ENCODE measurements around the gene PLXNB3. TPM values are rescaled to one million over a fixed set of nuclear protein-coding genes. Genes with fewer than 3 reads are reported as not detected.

PLXNB3 gene
- total and polyA plus RNA-seq, 2 experiments from 2014 or later = 0.70 to 4.1 TPM

DNA sequence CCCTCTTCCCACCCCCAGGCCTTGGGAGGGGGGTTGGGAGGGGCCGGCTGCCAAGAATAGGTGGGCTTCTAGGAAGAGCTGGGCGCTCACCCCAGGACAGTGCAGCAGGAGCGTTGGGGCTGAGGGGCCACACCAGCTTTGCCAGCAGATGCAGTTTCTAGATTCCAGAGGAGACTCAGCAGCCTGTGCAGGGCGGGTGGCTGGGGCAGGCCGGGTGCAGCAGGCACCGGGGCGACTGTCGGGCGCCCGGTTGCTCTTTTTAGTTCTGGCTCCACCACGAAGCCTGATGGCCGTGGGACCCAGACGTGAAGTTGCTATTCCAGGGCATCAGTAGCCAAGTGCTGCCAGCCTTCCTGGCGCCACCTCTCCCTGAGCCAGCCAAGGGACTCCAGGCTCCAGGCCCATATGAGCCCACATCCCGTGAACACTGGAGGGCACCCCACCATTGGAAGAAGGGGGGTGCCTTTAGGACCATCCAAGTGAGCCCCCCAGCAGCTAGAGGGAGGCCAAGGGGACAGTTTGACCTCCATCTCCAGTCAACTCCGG lies 36.2 kb downstream of the PLXNB3 start:
- no peak overlapping the region for H3K27ac Mint-ChIP-seq
- peak; percentile 27 for TF ChIP-seq POLR2AphosphoS5 (IDR thresholded peaks at IDR 0.05; ENCODE audit: low read depth)
- TF ChIP-seq, protein P1, sequence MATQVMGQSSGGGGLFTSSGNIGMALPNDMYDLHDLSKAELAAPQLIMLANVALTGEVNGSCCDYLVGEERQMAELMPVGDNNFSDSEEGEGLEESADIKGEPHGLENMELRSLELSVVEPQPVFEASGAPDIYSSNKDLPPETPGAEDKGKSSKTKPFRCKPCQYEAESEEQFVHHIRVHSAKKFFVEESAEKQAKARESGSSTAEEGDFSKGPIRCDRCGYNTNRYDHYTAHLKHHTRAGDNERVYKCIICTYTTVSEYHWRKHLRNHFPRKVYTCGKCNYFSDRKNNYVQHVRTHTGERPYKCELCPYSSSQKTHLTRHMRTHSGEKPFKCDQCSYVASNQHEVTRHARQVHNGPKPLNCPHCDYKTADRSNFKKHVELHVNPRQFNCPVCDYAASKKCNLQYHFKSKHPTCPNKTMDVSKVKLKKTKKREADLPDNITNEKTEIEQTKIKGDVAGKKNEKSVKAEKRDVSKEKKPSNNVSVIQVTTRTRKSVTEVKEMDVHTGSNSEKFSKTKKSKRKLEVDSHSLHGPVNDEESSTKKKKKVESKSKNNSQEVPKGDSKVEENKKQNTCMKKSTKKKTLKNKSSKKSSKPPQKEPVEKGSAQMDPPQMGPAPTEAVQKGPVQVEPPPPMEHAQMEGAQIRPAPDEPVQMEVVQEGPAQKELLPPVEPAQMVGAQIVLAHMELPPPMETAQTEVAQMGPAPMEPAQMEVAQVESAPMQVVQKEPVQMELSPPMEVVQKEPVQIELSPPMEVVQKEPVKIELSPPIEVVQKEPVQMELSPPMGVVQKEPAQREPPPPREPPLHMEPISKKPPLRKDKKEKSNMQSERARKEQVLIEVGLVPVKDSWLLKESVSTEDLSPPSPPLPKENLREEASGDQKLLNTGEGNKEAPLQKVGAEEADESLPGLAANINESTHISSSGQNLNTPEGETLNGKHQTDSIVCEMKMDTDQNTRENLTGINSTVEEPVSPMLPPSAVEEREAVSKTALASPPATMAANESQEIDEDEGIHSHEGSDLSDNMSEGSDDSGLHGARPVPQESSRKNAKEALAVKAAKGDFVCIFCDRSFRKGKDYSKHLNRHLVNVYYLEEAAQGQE (IDR thresholded peaks at IDR 0.05; ENCODE audit: unreplicated experiment) = no peak
- TF ChIP-seq, protein P2, sequence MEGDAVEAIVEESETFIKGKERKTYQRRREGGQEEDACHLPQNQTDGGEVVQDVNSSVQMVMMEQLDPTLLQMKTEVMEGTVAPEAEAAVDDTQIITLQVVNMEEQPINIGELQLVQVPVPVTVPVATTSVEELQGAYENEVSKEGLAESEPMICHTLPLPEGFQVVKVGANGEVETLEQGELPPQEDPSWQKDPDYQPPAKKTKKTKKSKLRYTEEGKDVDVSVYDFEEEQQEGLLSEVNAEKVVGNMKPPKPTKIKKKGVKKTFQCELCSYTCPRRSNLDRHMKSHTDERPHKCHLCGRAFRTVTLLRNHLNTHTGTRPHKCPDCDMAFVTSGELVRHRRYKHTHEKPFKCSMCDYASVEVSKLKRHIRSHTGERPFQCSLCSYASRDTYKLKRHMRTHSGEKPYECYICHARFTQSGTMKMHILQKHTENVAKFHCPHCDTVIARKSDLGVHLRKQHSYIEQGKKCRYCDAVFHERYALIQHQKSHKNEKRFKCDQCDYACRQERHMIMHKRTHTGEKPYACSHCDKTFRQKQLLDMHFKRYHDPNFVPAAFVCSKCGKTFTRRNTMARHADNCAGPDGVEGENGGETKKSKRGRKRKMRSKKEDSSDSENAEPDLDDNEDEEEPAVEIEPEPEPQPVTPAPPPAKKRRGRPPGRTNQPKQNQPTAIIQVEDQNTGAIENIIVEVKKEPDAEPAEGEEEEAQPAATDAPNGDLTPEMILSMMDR (conservative IDR thresholded peaks at IDR 0.05; ENCODE audit: low read depth in 2 of 2) = peak in 1 of 2 experiments; percentile 32; a peak in 2 of 4 replicates
- TF ChIP-seq ETS1 (IDR thresholded peaks at IDR 0.05) = no peak
- no peak for TF ChIP-seq EZH2phosphoT487 (IDR thresholded peaks at IDR 0.05; ENCODE audit: unreplicated experiment)
- no peak for TF ChIP-seq JUNB (IDR thresholded peaks at IDR 0.05; ENCODE audit: unreplicated experiment)
- no peak for TF ChIP-seq CREB1 (CRISPR knock-in tag; IDR thresholded peaks at IDR 0.05; ENCODE audit: low read depth)

GRCh38 chrX:153800746-153801145 lies 36.7 kb downstream of the PLXNB3 start:
- Mint-ChIP-seq H3K36me3 (ENCODE audit: low read depth) (peaks cover 44% of the 10 kb centered on the region), H3K4me1 (peaks cover 13% of the 10 kb centered on the region; the same call in 2 of the 3 replicates), H3K27me3 (ENCODE audit: insufficient read depth, low read depth, poor library complexity) (peaks cover 12% of the 10 kb centered on the region), H3K9me3 (no peaks in the 10 kb centered on the region), H3K27ac (no peak overlapping the region), H3K4me3 (no peak overlapping the region)
- Histone ChIP-seq H3K27ac (ENCODE audit: low read depth) (no peak overlapping the region), H3K9me2 (ENCODE audit: insufficient read depth) (no peaks in the 10 kb centered on the region), H2AFZ (no peak overlapping the region), H4K20me1 (replicated peaks; ENCODE audit: insufficient read depth) (0 out of 2 replicates have a peak, but pooled peaks cover 3% of the 10 kb centered on the region), H3K27me3 (ENCODE audit: insufficient read depth) (no peaks in the 10 kb centered on the region), H3K79me2 (replicated peaks; ENCODE audit: insufficient read depth) (peaks cover 6% of the 10 kb centered on the region), H3K4me3 (no peak overlapping the region), H3K4me1 (ENCODE audit: insufficient read depth) (no peaks in the 10 kb centered on the region), H3K4me2 (no peak overlapping the region), H3K36me3 (ENCODE audit: insufficient read depth) (no peaks in the 10 kb centered on the region), H3F3A (replicated peaks; ENCODE audit: low read depth) (0 out of 2 replicates have a peak, but pooled peaks cover 2% of the 10 kb centered on the region)
- ATAC-seq (peak; percentile 11; the same call in 1 of the 3 replicates), DNase-seq (ENCODE audit: low spot score) (no peak)
- TF ChIP-seq EZH2phosphoT487 (IDR thresholded peaks at IDR 0.05; ENCODE audit: unreplicated experiment) = no peak
- TF ChIP-seq POLR2AphosphoS5 (IDR thresholded peaks at IDR 0.05; ENCODE audit: low read depth) = 0 out of 2 replicates have a peak, but pooled peaks have one; percentile 11

More for the DNA sequence above, 36.2 kb downstream of the PLXNB3 start:
- H3K36me3 ChIP-seq (ENCODE audit: insufficient read depth) = no peaks in the 10 kb centered on the region
- H3K27ac ChIP-seq (ENCODE audit: low read depth) = no peak overlapping the region
- 0 out of 2 replicates have a peak, but pooled peaks cover 3% of the 10 kb centered on the region for H4K20me1 ChIP-seq (replicated peaks; ENCODE audit: insufficient read depth)
- Mint-ChIP-seq H3K4me1 (peaks cover 16% of the 10 kb centered on the region; the same call in 2 of the 3 replicates), H3K9me3 (no peaks in the 10 kb centered on the region), H3K27me3 (ENCODE audit: insufficient read depth, low read depth, poor library complexity) (peaks cover 12% of the 10 kb centered on the region), H3K36me3 (ENCODE audit: low read depth) (peaks cover 40% of the 10 kb centered on the region), H3K4me3 (no peak overlapping the region)
- H3K9me2 ChIP-seq (ENCODE audit: insufficient read depth) = no peaks in the 10 kb centered on the region
- H3K4me1 ChIP-seq (ENCODE audit: insufficient read depth) = no peaks in the 10 kb centered on the region
- ATAC-seq (peak; percentile 8; the same call in 1 of the 3 replicates), DNase-seq (ENCODE audit: low spot score) (no peak)
- H2AFZ ChIP-seq = no peak overlapping the region
- peaks cover 11% of the 10 kb centered on the region for H3K79me2 ChIP-seq (replicated peaks; ENCODE audit: insufficient read depth)
- 0 out of 2 replicates have a peak, but pooled peaks cover 2% of the 10 kb centered on the region for H3F3A ChIP-seq (replicated peaks; ENCODE audit: low read depth)
- no peaks in the 10 kb centered on the region for H3K27me3 ChIP-seq (ENCODE audit: insufficient read depth)
- H3K4me2 ChIP-seq = no peak overlapping the region
- no peak overlapping the region for H3K4me3 ChIP-seq

Data from GM23338 (cell line).